GM12891 (cell line): Measurements from ENCODE around the gene STXBP6.

Experiments
- DNase-seq: peaks from one replicate; pipeline ENCODE4 v3.0.0; 2011; ENCODE audit warnings: low spot score; ENCODE audit not compliant: insufficient read length
- FAIRE-seq: peaks from 2 replicates; lab custom pipeline; 2011; peaks lifted over from hg19 to GRCh38; lab: Jason Lieb, UNC
- PAX5 ChIP-seq: IDR thresholded peaks from 2 replicates; pipeline ENCODE4 v1.6.1; 2011; ENCODE audit warnings: low read length, moderate library complexity, mild to moderate bottlenecking; ENCODE audit not compliant: insufficient read depth, severe bottlenecking
- POLR2A ChIP-seq: IDR thresholded peaks from 2 replicates; pipeline ENCODE4 v1.6.1; 2011; ENCODE audit warnings: low read depth, low read length, control low read depth
- POLR2AphosphoS5 ChIP-seq: IDR thresholded peaks from 2 replicates; pipeline ENCODE4 v1.6.1; 2011; ENCODE audit warnings: low read depth, low read length, control low read depth
- POU2F2 ChIP-seq: IDR thresholded peaks from 2 replicates; pipeline ENCODE4 v1.6.1; 2011; ENCODE audit warnings: low read depth, mild to moderate bottlenecking, control low read depth, low read length, moderate library complexity
- SPI1 ChIP-seq: IDR thresholded peaks from 2 replicates; pipeline ENCODE4 v1.6.1; 2011; ENCODE audit warnings: low read depth, low read length, control low read depth
- TAF1 ChIP-seq: IDR thresholded peaks from 2 replicates; pipeline ENCODE4 v1.6.1; 2011; ENCODE audit warnings: low read depth, low read length, control low read depth

STXBP6 gene

DNA sequence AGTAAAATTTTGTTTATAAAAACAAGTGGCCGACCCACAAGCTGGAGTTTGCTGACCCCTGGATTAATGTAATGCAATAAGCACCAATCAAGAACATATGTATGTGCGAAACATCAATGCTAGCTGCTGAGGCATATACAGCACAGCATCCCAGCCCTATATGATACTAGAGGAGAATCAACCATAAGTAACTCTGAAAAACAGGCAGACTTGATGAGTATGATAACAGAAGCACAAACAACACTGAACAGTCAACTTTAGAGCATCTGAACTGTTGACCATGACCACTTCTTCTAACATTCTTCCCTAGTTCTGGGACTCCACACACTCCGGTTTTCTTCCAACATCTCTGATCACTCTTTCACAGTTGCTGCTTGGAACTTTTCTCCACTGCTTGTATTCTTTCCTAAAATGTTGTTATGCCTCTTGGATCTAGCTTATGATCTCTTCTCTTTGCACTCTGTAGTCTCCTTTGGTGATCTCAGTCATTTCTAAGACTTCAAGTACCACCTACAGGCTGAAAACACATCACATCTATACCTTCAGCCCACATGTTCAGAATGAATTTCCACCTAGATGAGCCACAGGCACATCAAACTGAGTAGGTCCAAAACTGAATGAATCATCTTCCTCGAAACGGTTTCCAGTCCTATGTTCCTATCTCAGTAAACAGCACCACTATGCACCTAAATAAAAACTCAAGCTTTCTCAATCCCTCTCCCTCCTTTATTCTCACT lies 57.2 kb downstream of the STXBP6 start:
- DNase-seq = no peak
- no peak for FAIRE-seq
- TF ChIP-seq POLR2AphosphoS5 = no peak
- no peak for TF ChIP-seq POU2F2
- TF ChIP-seq POLR2A = no peak
- TF ChIP-seq PAX5 = no peak
- TF ChIP-seq SPI1 = no peak
- TF ChIP-seq TAF1 = no peak

DNA sequence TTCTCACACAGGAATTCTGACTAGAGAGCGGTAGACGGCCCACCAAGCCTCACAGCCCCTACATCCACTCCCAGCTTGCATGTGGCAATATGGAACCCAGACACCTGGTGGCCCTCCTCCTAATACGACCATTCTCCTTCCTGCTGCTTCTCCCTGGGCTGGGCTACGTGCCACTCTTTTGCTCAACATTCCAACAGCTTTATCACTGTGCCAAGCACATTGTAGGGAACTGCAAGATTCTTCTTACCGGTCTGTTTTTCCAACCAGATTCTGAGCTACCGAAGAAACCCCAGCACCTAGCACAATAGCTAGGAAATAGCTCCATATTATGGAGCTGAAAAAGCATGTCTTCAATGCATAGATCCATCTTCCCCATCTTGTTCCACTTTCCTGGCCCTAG lies 58.1 kb downstream of the STXBP6 start:
- DNase-seq (no peak), FAIRE-seq (no peak)
- TF ChIP-seq PAX5 = no peak
- TF ChIP-seq POU2F2 = no peak

DNA sequence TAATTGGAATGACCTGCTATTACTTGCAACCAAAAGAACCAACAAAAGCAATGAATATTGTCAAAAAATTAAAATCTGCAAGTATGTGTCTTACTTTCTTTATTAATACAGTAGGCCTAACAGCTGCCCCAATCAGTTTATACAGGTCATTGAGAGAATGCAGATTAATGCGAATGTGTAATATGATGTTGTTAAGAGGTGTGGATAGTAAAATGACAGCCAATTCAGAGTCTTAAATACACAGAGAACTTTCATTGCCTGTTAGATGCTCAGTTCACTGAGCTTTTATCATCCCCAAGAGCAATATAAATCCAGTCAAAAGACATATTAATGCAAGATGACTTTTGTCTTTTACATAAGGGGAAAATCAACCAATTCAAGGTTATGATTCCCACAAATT lies 58.7 kb downstream of the STXBP6 start:
- TF ChIP-seq POLR2AphosphoS5 = no peak
- DNase-seq (no peak), FAIRE-seq (no peak)

DNA sequence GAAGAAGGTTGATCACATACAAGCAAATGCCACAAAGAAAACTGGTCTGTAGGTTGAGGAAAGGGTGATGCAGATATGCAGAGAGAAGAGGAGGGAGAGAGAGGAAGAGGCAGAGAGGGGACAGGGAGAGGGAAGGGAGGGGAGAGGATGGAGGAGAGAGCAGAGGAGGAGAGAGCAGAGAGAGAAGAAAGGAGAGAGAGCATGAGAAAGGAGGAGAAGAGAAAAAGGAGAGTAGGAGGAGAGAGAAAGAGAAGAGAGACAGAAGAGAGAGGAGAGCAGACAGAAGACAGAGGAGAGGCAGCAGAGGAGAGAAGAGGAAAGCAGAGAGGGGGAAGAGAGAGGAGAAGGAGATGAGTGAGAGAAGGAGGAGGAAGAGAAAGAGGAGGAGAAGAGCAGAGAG lies 59.2 kb downstream of the STXBP6 start:
- TF ChIP-seq POLR2AphosphoS5 (no peak), PAX5 (no peak), SPI1 (no peak), POLR2A (no peak), TAF1 (no peak), POU2F2 (no peak)
- FAIRE-seq = no peak
- DNase-seq = no peak

DNA sequence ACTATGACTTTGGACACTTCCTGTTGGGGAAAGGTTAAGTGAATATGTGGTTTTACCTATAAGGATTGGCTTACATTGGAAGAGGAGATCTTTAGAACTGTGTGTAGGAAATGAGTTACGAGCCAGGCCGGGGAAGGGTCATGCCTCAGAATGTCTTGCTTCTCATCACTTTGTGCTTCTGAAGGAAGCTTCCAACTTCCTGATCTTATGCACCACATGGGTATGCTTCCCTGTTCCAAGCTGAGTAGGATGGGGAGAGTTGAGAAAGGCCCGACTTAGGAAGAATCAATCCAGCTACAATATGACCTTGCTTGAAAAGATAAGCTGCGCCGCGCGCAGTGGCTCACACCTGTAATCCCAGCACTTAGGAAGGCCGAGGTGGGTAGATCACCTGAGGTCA lies 59.9 kb downstream of the STXBP6 start:
- TF ChIP-seq PAX5 = no peak
- TF ChIP-seq POU2F2 = no peak
- no peak for TF ChIP-seq POLR2AphosphoS5
- no peak for TF ChIP-seq SPI1
- TF ChIP-seq POLR2A = no peak
- no peak for TF ChIP-seq TAF1

DNA sequence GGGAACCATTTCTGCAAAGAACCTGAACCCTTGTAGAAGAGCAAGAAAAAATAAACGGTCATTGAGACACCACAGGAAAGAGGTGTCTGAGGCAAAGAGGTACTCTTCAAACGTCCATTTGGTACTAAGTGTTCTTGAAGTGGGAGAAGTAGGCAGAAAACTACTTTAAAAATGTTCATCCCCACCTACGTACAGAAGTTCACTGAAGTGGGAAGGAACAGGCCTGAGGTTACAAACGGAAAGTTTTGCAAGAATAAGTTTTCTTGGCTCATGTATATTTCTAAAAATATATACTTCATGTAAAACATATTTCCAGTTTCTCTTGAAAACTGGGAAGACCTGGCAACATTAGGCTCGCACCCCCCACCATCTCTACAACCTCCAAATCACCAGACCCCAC lies 61.2 kb downstream of the STXBP6 start:
- FAIRE-seq (no peak), DNase-seq (no peak)
- TF ChIP-seq POLR2AphosphoS5 (no peak), SPI1 (no peak), PAX5 (no peak), POLR2A (no peak), TAF1 (no peak), POU2F2 (no peak)

More for the DNA sequence above, 59.9 kb downstream of the STXBP6 start:
- FAIRE-seq = no peak
- DNase-seq = no peak

DNA sequence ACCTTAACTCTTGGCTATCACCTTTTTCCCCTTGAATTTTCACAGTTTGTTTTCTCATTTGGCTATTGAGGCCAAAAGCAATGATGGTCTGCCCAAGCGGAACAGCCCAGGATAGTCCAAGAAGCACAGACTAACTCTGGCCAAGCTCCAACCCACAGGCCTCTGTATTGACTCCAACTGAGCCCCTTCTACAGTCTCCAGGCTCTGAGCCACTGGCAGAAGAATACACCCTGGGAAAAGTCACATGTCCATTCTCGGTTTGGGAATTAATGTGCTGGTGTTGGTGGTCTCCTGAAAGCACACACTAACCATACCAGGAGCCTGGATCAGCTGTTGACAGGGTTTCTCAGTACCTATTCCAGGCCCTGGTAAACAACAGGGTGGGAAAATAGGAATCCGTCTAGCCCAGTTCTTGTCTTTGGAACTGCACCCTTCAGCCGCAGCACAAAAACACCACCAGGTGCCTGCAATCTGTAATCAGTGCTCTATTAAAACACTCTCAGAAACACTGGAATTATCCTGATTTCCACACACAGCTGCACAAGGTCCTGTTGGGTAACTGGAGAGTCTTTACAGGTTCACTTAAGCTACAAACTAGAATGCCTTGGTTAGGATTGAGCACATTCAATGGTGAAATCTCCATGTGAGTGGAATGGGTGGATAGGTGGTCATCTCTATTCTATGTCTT lies 63.6 kb downstream of the STXBP6 start:
- FAIRE-seq = no peak
- DNase-seq = no peak
- TF ChIP-seq POLR2AphosphoS5 = no peak
- TF ChIP-seq TAF1 = no peak
- no peak for TF ChIP-seq SPI1
- no peak for TF ChIP-seq POLR2A
- TF ChIP-seq POU2F2 = no peak
- no peak for TF ChIP-seq PAX5

DNA sequence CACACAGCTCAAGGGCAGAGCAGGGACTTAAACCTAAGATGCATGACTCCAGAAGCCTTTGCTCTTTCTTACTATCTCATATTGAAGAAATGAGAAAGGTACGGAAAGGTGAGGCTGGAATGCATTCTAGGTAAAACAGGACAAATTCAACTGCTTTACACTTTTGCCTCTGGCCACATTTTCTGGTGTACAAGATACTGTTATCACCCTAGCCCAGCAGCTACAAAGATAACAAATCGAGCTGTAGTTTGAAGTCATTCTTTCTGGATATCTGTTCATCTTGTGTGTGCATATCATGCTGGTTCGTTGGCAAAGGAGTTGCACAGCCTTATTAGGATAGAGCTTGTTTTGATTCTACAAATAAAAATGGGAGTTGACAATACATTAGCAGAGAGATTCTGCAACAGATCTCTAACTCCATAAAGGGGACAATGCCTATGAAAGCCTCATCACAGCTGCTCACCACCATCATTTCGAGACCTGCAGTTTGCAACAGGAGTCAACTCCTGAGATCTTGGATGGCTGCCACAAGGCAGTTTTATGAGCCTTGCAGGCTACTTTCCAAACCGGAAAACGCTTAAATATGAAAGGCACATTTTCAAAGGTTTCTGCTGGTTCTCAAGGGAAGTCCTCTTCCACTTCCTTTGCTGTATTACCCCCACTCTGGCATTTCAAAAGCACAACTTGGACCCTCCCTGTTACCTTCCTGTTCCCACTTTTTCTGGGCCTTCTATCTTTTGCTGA lies 64.9 kb downstream of the STXBP6 start:
- no peak for DNase-seq
- no peak for TF ChIP-seq TAF1
- TF ChIP-seq POU2F2 = no peak
- no peak for TF ChIP-seq POLR2AphosphoS5
- no peak for TF ChIP-seq PAX5
- no peak for TF ChIP-seq SPI1
- TF ChIP-seq POLR2A = no peak
- FAIRE-seq = no peak

DNA sequence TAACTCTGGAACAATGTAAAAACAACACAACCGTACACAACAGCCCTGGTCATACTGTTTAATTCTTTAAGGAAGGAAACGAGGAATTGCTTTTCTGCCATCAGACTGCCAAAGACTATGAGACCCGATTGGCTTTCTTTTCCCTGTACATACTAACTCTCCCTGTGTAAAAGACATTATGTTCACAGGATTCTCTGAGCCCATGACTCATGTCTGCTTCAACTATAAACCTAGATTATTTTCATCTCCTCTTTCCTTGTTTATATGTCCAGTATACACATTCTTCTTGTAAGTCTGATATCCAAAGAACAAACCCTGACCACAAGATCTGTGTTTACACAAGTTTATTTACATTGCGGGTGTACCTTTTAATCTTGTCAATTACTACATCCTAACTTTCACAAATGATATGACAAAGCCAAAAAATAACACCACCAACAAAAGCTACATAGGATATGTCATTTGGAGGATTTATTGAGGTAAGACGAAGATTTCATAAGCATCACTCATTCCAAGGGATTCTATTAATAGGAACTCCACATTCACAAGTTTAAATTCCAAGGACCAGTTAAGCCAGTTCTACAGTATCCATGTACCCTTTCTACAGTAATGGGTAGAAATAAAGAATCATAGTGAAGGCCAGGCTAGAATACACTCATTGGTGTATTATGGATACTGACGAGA lies 67.3 kb downstream of the STXBP6 start:
- no peak for FAIRE-seq
- no peak for DNase-seq
- TF ChIP-seq POLR2A (no peak), POLR2AphosphoS5 (no peak), SPI1 (no peak), POU2F2 (no peak), PAX5 (no peak), TAF1 (no peak)

DNA sequence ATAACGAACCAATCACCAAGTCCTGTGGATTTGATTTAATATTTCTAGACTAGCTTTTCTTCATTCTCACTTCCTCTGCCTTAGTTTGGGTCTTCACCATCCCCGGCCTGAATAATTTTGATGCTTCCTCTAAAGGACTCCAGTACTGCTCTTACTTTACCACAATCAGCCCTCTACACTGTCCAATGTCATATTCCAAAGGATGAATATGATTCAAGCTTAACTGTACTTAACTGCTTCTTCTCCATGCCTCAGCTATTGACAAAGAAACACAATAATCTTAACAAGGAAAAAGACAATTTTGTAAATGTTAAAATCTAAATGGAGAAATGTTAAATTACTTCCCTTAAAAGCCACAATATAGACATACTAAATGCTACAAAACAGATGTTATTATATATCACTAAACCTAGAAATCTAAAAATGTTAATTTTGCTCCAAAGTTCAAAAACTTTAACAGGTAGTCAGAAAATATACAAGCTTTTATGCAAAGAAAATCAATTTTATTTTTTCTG lies 70.2 kb downstream of the STXBP6 start:
- TF ChIP-seq POLR2AphosphoS5 = no peak
- TF ChIP-seq POLR2A = no peak
- peak; percentile 43; the same call in 1 of the 2 replicates for TF ChIP-seq SPI1
- no peak for FAIRE-seq
- no peak for DNase-seq
